ENCODE measurements around the gene SERPINI1.

The SERPINI1 gene

DNA sequence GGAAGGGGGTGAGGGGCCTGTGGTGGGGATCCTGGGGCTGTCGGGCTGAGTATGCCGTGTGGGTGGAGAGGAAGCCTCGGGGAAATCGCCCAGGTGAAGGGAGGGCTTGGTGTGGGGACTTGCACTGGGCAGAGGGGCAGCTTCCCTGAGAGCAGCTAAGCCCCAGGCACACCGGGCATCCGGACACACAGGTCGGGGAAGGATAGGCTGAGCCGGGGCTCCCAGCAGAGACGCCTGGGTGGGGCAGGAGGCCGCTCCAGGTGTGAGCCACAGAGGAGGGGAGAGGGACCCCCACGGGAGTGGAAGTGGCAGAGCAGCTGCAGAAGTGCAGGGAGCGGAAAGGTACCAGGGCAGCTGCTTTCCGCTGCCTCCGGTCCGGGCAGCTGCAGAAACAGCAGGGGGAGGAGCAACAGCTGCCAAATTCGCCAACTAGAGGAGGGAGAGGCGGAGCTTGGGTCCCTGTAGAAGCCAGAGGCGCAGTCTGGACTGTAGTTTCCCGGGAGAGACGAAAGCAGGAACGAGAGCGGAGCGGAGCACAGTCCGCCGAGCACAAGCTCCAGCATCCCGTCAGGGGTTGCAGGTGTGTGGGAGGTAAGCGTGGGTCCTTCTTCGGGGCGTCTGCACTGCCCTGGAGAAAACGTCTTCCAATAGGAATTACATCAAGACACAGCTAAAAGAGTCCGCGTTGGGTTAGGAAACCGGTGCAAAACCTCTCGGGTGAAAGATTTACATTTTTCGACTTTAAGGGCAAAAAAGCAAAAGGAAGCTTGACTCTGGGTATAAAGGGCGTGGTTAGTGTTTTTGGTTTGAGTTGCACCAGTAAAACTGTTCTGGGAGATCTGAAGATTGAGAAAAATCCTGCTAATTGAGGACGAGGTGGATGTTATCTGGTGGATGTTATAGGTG, at the start of gene SERPINI1:
SERPINI1 (plus strand) TSS at position 489 of the 906 bp plus-strand sequence. CDS start 53,408 bp downstream, outside the sequence.
- Histone ChIP-seq H3K27ac (peak within 1 kb of the TSS; percentile 81 to 89), H3K4me3 (peak within 1 kb of the TSS; percentile 83)
- peak; percentile 93 for DNase-seq (ENCODE audit: low spot score)
- no peak for TF ChIP-seq CTCF (IDR thresholded peaks at IDR 0.05)

- Histone ChIP-seq H3K4me3 (no peak overlapping the region), H3K27ac (no peak overlapping the region)
- TF ChIP-seq CTCF (IDR thresholded peaks at IDR 0.05), result no peak
- no peak for DNase-seq (ENCODE audit: low spot score)
These were observed 44.2 kb upstream of the SERPINI1 start for GRCh38 chr3:167691366-167691765.

- TF ChIP-seq CTCF (IDR thresholded peaks at IDR 0.05), result no peak
- Histone ChIP-seq H3K27ac (no peak overlapping the region), H3K4me3 (no peak overlapping the region)
- no peak for DNase-seq (ENCODE audit: low spot score)
These were observed 41.4 kb upstream of the SERPINI1 start for GRCh38 chr3:167694121-167694520.

GRCh38 chr3:167700046-167700445, 35.5 kb upstream of the SERPINI1 start:
- no peak overlapping the region for H3K4me3 ChIP-seq
- DNase-seq (ENCODE audit: low spot score), result no peak
- no peak overlapping the region for H3K27ac ChIP-seq
- TF ChIP-seq CTCF (IDR thresholded peaks at IDR 0.05), result no peak

GRCh38 chr3:167700926-167701325, 34.6 kb upstream of the SERPINI1 start:
- no peak overlapping the region for H3K4me3 ChIP-seq
- no peak for TF ChIP-seq CTCF (IDR thresholded peaks at IDR 0.05)
- H3K27ac ChIP-seq, result no peak overlapping the region
- DNase-seq (ENCODE audit: low spot score), result no peak

GRCh38 chr3:167705840-167706239, 29.7 kb upstream of the SERPINI1 start:
- no peak for TF ChIP-seq CTCF (IDR thresholded peaks at IDR 0.05)
- no peak overlapping the region for H3K27ac ChIP-seq
- no peak overlapping the region for H3K4me3 ChIP-seq
- DNase-seq (ENCODE audit: low spot score), result no peak

DNA sequence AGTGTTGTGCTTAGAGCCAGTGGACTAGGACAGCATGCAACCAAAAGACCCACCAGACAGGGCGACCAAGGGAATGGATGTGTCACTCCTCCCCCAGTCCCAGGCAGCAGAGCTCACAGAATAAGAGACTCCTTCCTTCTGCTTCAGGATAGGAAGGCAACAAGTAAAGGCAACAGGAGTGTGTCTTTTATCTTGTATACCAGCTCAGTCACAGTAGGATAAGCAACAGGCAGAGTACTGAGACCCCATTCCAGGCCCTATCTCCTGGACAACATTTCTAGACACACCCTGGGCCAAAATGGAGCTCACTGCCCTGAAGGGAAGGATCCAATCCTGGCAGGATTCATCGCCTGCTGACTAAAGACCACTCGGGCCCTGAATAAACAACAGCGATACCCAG, 25.8 kb upstream of the SERPINI1 start:
- no peak for TF ChIP-seq CTCF (IDR thresholded peaks at IDR 0.05)
- no peak overlapping the region for H3K4me3 ChIP-seq
- DNase-seq (ENCODE audit: low spot score), result no peak
- H3K27ac ChIP-seq, result no peak overlapping the region

Measured in coronary artery (tissue), 2 donors.